ENCODE data around the gene POU6F2. TPM values are rescaled to one million over a fixed set of nuclear protein-coding genes. Genes with fewer than 3 reads are reported as not detected.
A peak's percentile ranks its signal among the peaks of the same experiment; 100 is the strongest.

The POU6F2 gene
- total RNA-seq, 1 donor from 2014 or later: not detected

DNA sequence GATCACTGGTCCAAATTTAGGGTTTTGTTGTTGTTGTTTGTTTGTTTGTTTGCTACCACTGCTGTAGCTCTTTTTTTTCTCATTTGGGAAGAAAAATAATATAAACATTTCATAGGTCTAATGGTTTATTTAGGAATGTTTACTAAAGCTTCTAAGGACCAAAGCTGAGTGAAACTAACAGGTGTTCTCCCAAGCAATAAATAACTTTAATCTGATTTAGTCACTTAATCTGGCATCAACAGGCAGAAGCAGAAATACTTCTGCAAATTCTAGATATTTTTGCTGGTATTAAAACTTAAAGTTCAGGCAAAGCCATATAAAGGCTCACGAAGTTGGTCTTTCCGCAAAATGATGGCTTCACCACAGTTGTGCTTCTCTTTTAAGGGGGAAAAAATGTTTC, 444.0 kb downstream of the POU6F2 start:
- no peak for DNase-seq (ENCODE audit: low read depth)
- TF ChIP-seq, protein P1, sequence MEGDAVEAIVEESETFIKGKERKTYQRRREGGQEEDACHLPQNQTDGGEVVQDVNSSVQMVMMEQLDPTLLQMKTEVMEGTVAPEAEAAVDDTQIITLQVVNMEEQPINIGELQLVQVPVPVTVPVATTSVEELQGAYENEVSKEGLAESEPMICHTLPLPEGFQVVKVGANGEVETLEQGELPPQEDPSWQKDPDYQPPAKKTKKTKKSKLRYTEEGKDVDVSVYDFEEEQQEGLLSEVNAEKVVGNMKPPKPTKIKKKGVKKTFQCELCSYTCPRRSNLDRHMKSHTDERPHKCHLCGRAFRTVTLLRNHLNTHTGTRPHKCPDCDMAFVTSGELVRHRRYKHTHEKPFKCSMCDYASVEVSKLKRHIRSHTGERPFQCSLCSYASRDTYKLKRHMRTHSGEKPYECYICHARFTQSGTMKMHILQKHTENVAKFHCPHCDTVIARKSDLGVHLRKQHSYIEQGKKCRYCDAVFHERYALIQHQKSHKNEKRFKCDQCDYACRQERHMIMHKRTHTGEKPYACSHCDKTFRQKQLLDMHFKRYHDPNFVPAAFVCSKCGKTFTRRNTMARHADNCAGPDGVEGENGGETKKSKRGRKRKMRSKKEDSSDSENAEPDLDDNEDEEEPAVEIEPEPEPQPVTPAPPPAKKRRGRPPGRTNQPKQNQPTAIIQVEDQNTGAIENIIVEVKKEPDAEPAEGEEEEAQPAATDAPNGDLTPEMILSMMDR (IDR thresholded peaks at IDR 0.05; ENCODE audit: insufficient read depth, low read length, severe bottlenecking): no peak
- no peaks in the 10 kb centered on the region for H3K36me3 ChIP-seq (ENCODE audit: control insufficient read depth, insufficient read depth, low read length)
- no peak for FAIRE-seq
- no peaks in the 10 kb centered on the region for H3K27me3 ChIP-seq (ENCODE audit: control insufficient read depth, insufficient read depth, low read length)
- H3K4me3 ChIP-seq (ENCODE audit: low read depth, low read length): no peak overlapping the region

- no peaks in the 10 kb centered on the region for H3K36me3 ChIP-seq (ENCODE audit: control insufficient read depth, insufficient read depth, low read length)
- H3K27me3 ChIP-seq (ENCODE audit: control insufficient read depth, insufficient read depth, low read length): no peaks in the 10 kb centered on the region
- DNase-seq (ENCODE audit: low read depth) (peak; percentile 46), FAIRE-seq (no peak)
- no peak overlapping the region for H3K4me3 ChIP-seq (ENCODE audit: low read depth, low read length)
- TF ChIP-seq, protein P1 (IDR thresholded peaks at IDR 0.05; ENCODE audit: insufficient read depth, low read length, severe bottlenecking): no peak
Measured at GRCh38 chr7:39428221-39428620, 450.5 kb downstream of the POU6F2 start.

DNA sequence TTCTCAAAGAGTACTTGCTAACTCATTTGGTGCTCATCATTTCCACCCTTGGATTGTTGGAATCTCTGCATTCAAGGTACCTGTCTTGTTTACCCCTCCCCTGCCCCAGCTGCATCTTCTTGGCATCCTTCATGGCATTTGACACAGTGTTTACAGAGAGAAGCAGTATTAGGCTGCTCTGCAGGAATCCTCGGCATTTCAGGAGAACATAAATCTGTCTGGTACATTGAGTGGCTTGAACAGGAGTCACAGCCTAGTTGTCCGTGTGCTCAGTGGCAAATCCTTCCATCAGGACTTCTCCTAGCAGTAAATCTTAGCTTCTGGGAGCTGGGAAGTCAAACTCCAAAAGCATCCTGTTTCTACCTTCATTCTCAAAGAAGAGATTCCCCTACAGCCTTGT, 451.7 kb downstream of the POU6F2 start:
- TF ChIP-seq, protein P1 (IDR thresholded peaks at IDR 0.05; ENCODE audit: insufficient read depth, low read length, severe bottlenecking): no peak
- H3K4me3 ChIP-seq (ENCODE audit: low read depth, low read length): no peak overlapping the region
- H3K27me3 ChIP-seq (ENCODE audit: control insufficient read depth, insufficient read depth, low read length): no peaks in the 10 kb centered on the region
- H3K36me3 ChIP-seq (ENCODE audit: control insufficient read depth, insufficient read depth, low read length): no peaks in the 10 kb centered on the region
- DNase-seq (ENCODE audit: low read depth): no peak
- no peak for FAIRE-seq

DNA sequence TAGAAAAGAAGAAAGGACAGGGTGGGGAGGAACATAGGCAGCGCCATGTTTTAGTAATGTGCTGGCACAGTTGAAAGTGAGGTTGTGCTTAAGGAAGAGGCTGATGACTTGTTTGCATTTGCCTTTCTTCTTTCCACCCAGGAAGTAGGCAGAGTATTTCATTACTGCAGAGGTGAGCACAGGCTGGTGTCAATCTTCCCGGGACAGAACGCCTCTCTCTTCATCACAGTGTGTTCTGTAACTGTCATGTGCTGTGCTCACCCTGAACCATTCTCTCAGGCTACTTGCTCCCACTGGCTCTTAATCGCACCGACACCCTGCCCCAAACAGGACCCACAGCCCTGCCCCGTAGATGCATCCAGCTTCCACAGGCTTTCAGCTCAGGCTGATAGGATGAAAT, 452.7 kb downstream of the POU6F2 start:
- FAIRE-seq: peak; percentile 52
- Histone ChIP-seq H3K27me3 (ENCODE audit: control insufficient read depth, insufficient read depth, low read length) (no peaks in the 10 kb centered on the region), H3K4me3 (ENCODE audit: low read depth, low read length) (no peak overlapping the region), H3K36me3 (ENCODE audit: control insufficient read depth, insufficient read depth, low read length) (no peaks in the 10 kb centered on the region)
- DNase-seq (ENCODE audit: low read depth): no peak
- TF ChIP-seq, protein P1 (IDR thresholded peaks at IDR 0.05; ENCODE audit: insufficient read depth, low read length, severe bottlenecking): no peak

DNA sequence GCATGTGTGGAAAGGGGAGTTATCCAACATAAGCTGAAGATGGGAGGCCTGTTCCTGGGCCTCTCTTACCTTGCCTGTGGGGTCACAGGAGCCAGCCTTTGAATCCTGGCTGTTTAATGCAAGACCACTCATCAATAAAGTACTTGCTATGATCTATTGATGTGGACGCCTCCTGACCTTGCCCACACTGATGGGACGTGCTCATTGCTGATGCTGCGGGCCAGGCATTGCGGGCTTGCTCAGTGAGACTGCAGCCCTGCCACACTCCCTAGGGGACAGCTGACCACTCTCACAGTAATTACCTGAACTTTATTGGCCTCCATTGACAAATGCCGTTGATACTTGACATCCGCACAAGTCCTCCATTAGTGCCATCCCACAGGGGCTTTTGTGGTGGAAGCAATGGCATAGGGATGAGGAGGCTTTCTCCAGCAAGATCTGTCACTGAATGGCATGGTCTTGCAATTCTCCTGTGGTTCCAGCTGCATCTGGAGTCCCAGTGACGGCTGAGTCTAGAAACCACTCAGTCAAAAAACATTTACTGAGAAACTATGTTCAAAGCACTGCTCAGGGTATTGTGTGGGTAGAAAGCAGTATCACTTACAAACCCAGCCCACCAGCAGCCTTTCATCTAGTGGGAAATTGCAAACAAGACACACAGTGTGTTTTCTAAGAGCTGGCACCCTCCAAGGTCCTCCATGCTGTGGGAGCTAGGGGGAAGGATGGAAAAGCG, 453.4 kb downstream of the POU6F2 start:
- TF ChIP-seq, protein P1 (IDR thresholded peaks at IDR 0.05; ENCODE audit: insufficient read depth, low read length, severe bottlenecking): no peak
- no peaks in the 10 kb centered on the region for H3K36me3 ChIP-seq (ENCODE audit: control insufficient read depth, insufficient read depth, low read length)
- DNase-seq (ENCODE audit: low read depth) (no peak), FAIRE-seq (no peak)
- H3K4me3 ChIP-seq (ENCODE audit: low read depth, low read length): no peak overlapping the region
- H3K27me3 ChIP-seq (ENCODE audit: control insufficient read depth, insufficient read depth, low read length): no peaks in the 10 kb centered on the region

DNA sequence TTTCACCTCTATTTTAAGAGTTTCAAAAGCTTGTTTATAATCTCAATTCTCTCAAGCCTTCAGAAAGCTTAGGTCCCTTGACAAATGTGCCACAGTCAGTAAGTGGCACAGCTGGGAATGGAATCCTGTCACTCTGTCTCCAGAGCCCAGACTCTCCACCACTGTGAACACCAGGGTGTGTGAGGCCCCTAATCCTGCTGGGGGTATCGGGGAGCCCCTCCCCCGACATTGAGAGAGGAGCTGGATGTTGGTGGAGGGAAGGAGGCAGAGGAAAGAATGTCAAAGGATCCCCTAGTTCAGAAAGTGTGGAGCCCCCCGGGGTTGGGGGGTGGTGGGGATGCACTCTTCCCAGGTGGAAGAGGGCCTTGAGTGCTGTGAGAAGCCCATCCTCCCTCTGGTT, 454.7 kb downstream of the POU6F2 start:
- H3K27me3 ChIP-seq (ENCODE audit: control insufficient read depth, insufficient read depth, low read length): no peaks in the 10 kb centered on the region
- no peak for FAIRE-seq
- no peaks in the 10 kb centered on the region for H3K36me3 ChIP-seq (ENCODE audit: control insufficient read depth, insufficient read depth, low read length)
- DNase-seq (ENCODE audit: low read depth): no peak
- TF ChIP-seq, protein P1 (IDR thresholded peaks at IDR 0.05; ENCODE audit: insufficient read depth, low read length, severe bottlenecking): no peak
- no peak overlapping the region for H3K4me3 ChIP-seq (ENCODE audit: low read depth, low read length)

Measured in bronchial epithelial cell (primary cell).